MM.1S (cell line): ENCODE data around the gene TUBB6.

Source experiments
- DNase-seq: peaks from one replicate; pipeline ENCODE4 v3.0.0-alpha.2; 2015
- H2AFZ ChIP-seq: fragments of 300-600 bp; sonication (generic); 2 replicates; pipeline ENCODE4 v1.6.0; 2016; ENCODE audit warnings: antibody characterized with exemption, low read length
- H3F3A ChIP-seq: fragments of 300-600 bp; sonication (generic); 2 replicates; pipeline ENCODE4 v1.6.1; 2016; ENCODE audit warnings: mild to moderate bottlenecking, antibody characterized with exemption, low read length, moderate library complexity, mixed read lengths; ENCODE audit not compliant: insufficient read depth
- H3K27ac ChIP-seq: fragments of 300-600 bp; sonication (generic); 2 replicates; pipeline ENCODE4 v1.5.1; 2016; ENCODE audit warnings: mild to moderate bottlenecking, low read length
- H3K27me3 ChIP-seq: fragments of 300-600 bp; sonication (generic); replicated peaks from 2 replicates; pipeline ENCODE4 v1.6.0; 2016; ENCODE audit warnings: low read length; ENCODE audit not compliant: insufficient read depth
- H3K36me3 ChIP-seq: fragments of 300-600 bp; sonication (generic); replicated peaks from 2 replicates; pipeline ENCODE4 v1.6.1; 2016; ENCODE audit warnings: mild to moderate bottlenecking, low read length, mixed read lengths; ENCODE audit not compliant: insufficient read depth
- H3K4me1 ChIP-seq: fragments of 300-600 bp; sonication (generic); 2 replicates; pipeline ENCODE4 v1.6.1; 2016; ENCODE audit warnings: low read length, mixed read lengths
- H3K4me2 ChIP-seq: fragments of 300-600 bp; sonication (generic); 2 replicates; pipeline ENCODE4 v1.6.0; 2016; ENCODE audit warnings: low read depth, low read length
- H3K4me3 ChIP-seq: fragments of 300-600 bp; sonication (generic); 2 replicates; pipeline ENCODE4 v1.5.1; 2016; ENCODE audit warnings: low read length, mixed read lengths
- H3K79me2 ChIP-seq: fragments of 300-600 bp; sonication (generic); 2 replicates; pipeline ENCODE4 v1.6.1; 2016; ENCODE audit warnings: mixed run types, low read length, mixed read lengths
- H3K9ac ChIP-seq: fragments of 300-600 bp; sonication (generic); 2 replicates; pipeline ENCODE4 v1.6.1; 2016; ENCODE audit warnings: low read length, mixed read lengths
- H3K9me2 ChIP-seq: fragments of 300-600 bp; sonication (generic); replicated peaks from 2 replicates; pipeline ENCODE4 v1.6.1; 2016; ENCODE audit warnings: mild to moderate bottlenecking, low read length, mixed read lengths; ENCODE audit not compliant: insufficient read depth
- H3K9me3 ChIP-seq: fragments of 300-600 bp; sonication (generic); replicated peaks from 2 replicates; pipeline ENCODE4 v1.6.1; 2016; ENCODE audit warnings: mild to moderate bottlenecking, low read length, mixed read lengths; ENCODE audit not compliant: insufficient read depth
- H4K20me1 ChIP-seq: fragments of 300-600 bp; sonication (generic); 2 replicates; pipeline ENCODE4 v1.6.1; 2016; ENCODE audit warnings: mild to moderate bottlenecking, low read length, moderate library complexity, mixed read lengths; ENCODE audit not compliant: insufficient read depth
- EZH2 ChIP-seq: fragments of 300-600 bp; sonication (generic); optimal IDR thresholded peaks from 2 replicates; pipeline ENCODE3; 2017; ENCODE audit warnings: low read depth, mild to moderate bottlenecking, antibody characterized with exemption, low read length, mixed read lengths
- EZH2phosphoT487 ChIP-seq: fragments of 300-600 bp; sonication (generic); IDR thresholded peaks from 2 replicates; pipeline ENCODE4 v1.6.1; 2018; ENCODE audit warnings: antibody characterized with exemption, low read length
- TF ChIP-seq, protein P1 (sequence below): fragments of 300-600 bp; sonication (generic); IDR thresholded peaks from 2 replicates; pipeline ENCODE4 v1.5.1; 2016; ENCODE audit warnings: antibody characterized with exemption, low read length, mixed read lengths

The TUBB6 gene

DNA sequence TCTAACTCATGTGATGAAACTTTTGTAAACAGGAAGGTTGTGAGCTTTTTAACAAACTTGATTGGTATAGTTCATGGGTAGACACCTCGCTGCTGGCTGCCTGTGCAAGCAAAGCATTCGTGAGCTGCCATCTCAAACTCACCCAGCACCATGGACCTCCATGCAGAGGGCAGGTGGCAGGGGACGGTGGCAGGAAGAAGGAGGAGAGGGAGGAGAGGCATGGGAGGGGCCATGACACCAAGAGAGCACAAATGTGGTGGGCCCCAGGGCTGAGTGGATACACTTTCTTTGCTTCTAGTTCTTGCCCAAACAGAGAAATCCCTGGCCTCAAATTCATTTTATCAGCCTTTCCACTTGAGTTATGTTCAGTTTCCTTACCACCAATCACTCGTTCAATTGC, 39.9 kb downstream of the TUBB6 start:
- TF ChIP-seq, protein P1, sequence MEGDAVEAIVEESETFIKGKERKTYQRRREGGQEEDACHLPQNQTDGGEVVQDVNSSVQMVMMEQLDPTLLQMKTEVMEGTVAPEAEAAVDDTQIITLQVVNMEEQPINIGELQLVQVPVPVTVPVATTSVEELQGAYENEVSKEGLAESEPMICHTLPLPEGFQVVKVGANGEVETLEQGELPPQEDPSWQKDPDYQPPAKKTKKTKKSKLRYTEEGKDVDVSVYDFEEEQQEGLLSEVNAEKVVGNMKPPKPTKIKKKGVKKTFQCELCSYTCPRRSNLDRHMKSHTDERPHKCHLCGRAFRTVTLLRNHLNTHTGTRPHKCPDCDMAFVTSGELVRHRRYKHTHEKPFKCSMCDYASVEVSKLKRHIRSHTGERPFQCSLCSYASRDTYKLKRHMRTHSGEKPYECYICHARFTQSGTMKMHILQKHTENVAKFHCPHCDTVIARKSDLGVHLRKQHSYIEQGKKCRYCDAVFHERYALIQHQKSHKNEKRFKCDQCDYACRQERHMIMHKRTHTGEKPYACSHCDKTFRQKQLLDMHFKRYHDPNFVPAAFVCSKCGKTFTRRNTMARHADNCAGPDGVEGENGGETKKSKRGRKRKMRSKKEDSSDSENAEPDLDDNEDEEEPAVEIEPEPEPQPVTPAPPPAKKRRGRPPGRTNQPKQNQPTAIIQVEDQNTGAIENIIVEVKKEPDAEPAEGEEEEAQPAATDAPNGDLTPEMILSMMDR, result no peak
- TF ChIP-seq EZH2, result no peak
- no peak for TF ChIP-seq EZH2phosphoT487
- Histone ChIP-seq H3K79me2 (no peaks in the 10 kb centered on the region), H3K4me2 (no peak overlapping the region), H3F3A (no peaks in the 10 kb centered on the region), H4K20me1 (no peaks in the 10 kb centered on the region), H3K36me3 (peaks cover 12% of the 10 kb centered on the region), H3K9me2 (no peaks in the 10 kb centered on the region), H3K9ac (no peak overlapping the region), H3K4me3 (no peak overlapping the region), H3K27ac (no peak overlapping the region), H3K27me3 (no peaks in the 10 kb centered on the region), H3K9me3 (no peaks in the 10 kb centered on the region), H2AFZ (no peak overlapping the region), H3K4me1 (no peaks in the 10 kb centered on the region)
- DNase-seq, result no peak

DNA sequence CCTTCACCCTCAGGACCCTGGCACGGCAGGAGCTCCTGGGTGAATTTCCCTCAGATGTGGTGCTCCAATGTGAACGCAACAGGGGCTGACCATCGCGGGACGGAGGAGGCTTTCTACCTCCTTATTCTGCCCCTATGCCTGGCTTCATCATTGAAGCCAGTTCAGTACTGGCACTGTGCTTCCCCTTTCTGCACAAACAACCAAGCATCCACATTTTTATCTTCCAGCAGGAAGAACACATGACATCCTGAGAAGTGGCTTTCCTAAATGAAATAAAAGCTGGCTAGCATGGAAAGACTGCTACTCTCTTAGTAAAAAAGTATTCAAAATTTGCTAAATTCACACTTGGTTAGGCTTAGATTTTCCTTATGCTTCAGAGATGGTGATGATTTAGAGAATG, 44.1 kb downstream of the TUBB6 start:
- Histone ChIP-seq H3K4me3 (no peak overlapping the region), H3K27ac (no peak overlapping the region), H3F3A (no peaks in the 10 kb centered on the region), H3K27me3 (no peaks in the 10 kb centered on the region), H3K4me1 (no peaks in the 10 kb centered on the region), H4K20me1 (no peaks in the 10 kb centered on the region; the same call in 1 of the 2 replicates), H3K79me2 (peaks cover 4% of the 10 kb centered on the region; the same call in 1 of the 2 replicates), H3K4me2 (no peak overlapping the region), H2AFZ (no peak overlapping the region), H3K9me3 (no peaks in the 10 kb centered on the region), H3K36me3 (peaks cover 18% of the 10 kb centered on the region), H3K9me2 (no peaks in the 10 kb centered on the region), H3K9ac (no peak overlapping the region)
- TF ChIP-seq EZH2phosphoT487, result no peak
- no peak for DNase-seq

DNA sequence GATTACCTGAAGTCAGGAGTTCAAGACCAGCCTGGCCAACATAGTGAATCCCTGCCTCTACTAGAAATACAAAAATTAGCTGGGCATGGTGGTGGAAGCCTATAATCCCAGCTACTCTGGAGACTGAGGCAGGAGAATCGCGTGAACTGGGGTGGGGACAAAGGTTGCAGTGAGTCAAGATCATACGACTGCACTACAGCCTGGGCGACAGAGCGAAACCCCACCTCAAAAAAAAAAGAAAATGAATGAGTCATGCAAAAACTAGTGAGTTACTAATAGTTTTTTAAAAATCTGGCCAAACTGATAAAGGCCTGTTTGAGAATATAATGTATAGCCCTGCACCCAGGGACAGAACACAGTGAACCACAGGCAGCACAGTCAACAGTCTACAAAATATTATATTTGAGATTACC, 51.5 kb downstream of the TUBB6 start:
- Histone ChIP-seq H3K9me3 (no peaks in the 10 kb centered on the region), H3K4me3 (no peak overlapping the region), H3K27ac (no peak overlapping the region), H2AFZ (no peak overlapping the region), H3K9me2 (no peaks in the 10 kb centered on the region), H4K20me1 (no peaks in the 10 kb centered on the region; the same call in 1 of the 2 replicates), H3K79me2 (peaks cover 17% of the 10 kb centered on the region), H3K4me1 (no peaks in the 10 kb centered on the region), H3F3A (no peaks in the 10 kb centered on the region), H3K4me2 (no peak overlapping the region), H3K36me3 (peaks cover 25% of the 10 kb centered on the region), H3K9ac (no peak overlapping the region), H3K27me3 (no peaks in the 10 kb centered on the region)
- no peak for DNase-seq
- TF ChIP-seq, protein P1, result no peak
- TF ChIP-seq EZH2phosphoT487 (no peak), EZH2 (no peak)

DNA sequence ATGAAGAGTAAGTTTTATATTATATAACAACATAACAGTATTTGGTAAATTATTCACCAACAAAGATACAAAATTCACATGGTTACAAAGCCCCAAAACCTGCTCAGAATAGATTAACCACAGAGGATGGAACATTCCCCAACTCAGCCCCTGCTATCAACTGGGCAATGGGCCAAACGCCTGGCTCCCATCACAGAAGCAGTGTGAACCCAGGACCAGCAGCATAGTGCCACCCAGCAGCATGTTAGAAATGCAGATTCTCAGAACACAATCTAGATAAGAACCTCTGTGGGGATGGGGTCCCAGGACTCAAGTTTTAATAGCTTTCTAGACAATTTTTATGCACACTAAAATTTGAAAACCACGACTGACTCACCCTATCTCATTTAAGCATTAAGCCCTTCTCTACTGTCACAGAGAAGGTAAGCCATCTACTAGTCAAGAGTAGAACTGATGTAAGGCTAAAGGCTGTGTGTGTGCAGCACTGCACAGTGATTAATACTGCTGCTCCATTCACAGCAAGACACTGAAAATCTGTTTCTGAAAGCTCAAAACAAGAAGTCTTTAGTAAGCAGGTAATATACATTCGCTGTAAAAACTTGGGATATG, 53.8 kb downstream of the TUBB6 start:
- no peaks in the 10 kb centered on the region for H3F3A ChIP-seq
- H3K36me3 ChIP-seq, result peaks cover 18% of the 10 kb centered on the region
- H3K4me3 ChIP-seq, result no peak overlapping the region
- DNase-seq, result no peak
- H3K4me2 ChIP-seq, result no peak overlapping the region
- H3K9me2 ChIP-seq, result no peaks in the 10 kb centered on the region
- no peak for TF ChIP-seq EZH2phosphoT487
- TF ChIP-seq EZH2, result no peak
- TF ChIP-seq, protein P1, result no peak
- H3K27ac ChIP-seq, result no peak overlapping the region
- peaks cover 34% of the 10 kb centered on the region for H3K79me2 ChIP-seq
- no peaks in the 10 kb centered on the region for H3K27me3 ChIP-seq
- no peaks in the 10 kb centered on the region for H3K4me1 ChIP-seq
- H2AFZ ChIP-seq, result no peak overlapping the region
- H3K9me3 ChIP-seq, result no peaks in the 10 kb centered on the region
- H3K9ac ChIP-seq, result no peak overlapping the region
- no peaks in the 10 kb centered on the region; the same call in 1 of the 2 replicates for H4K20me1 ChIP-seq
